H9 (cell line): ENCODE data around the gene USP17L28. TPM values are rescaled to one million over a fixed set of nuclear protein-coding genes. Genes with fewer than 3 reads are reported as not detected.
"Not testable (repeated sequence)": the region's sequence is repeated elsewhere in the genome, so short reads cannot be mapped to it uniquely, and the experiment has no call there.

Experiments
- DNase-seq: peaks from one replicate; pipeline ENCODE4 v3.0.0-alpha.2; 2017
- H2AFZ ChIP-seq: one replicate; pipeline ENCODE4 v1.6.1; 2013; ENCODE audit warnings: mild to moderate bottlenecking, low read length, control low read depth, moderate library complexity
- H2AK5ac ChIP-seq: 2 replicates; pipeline ENCODE4 v1.6.1; 2013; ENCODE audit warnings: low read length, control low read depth, mixed read lengths; ENCODE audit not compliant: insufficient read length
- H2BK120ac ChIP-seq: one replicate; pipeline ENCODE4 v1.6.1; 2013; ENCODE audit warnings: low read depth, mild to moderate bottlenecking, low read length, control low read depth, inconsistent platforms; ENCODE audit not compliant: poor library complexity, severe bottlenecking
- H2BK12ac ChIP-seq: 2 replicates; pipeline ENCODE4 v1.6.1; 2013; ENCODE audit warnings: low read length, control low read depth, mixed read lengths, low read depth; ENCODE audit not compliant: insufficient read length
- H2BK15ac ChIP-seq: 2 replicates; pipeline ENCODE4 v1.6.1; 2013; ENCODE audit warnings: low read depth, low read length, control low read depth
- H2BK20ac ChIP-seq: one replicate; pipeline ENCODE4 v1.6.1; 2013; ENCODE audit warnings: low read depth, mild to moderate bottlenecking, low read length, control low read depth, inconsistent platforms; ENCODE audit not compliant: poor library complexity, severe bottlenecking
- H2BK5ac ChIP-seq: 2 replicates; pipeline ENCODE4 v1.6.1; 2013; ENCODE audit warnings: low read length, control low read depth, mixed read lengths; ENCODE audit not compliant: insufficient read length
- H3K14ac ChIP-seq: 2 replicates; pipeline ENCODE4 v1.6.1; 2013; ENCODE audit warnings: low read length, control low read depth; ENCODE audit not compliant: insufficient read depth
- H3K18ac ChIP-seq: 2 replicates; pipeline ENCODE4 v1.6.1; 2013; ENCODE audit warnings: low read depth, mild to moderate bottlenecking, mixed read lengths, low read length, control low read depth; ENCODE audit not compliant: insufficient read length
- H3K23ac ChIP-seq: 2 replicates; pipeline ENCODE4 v1.6.1; 2013; ENCODE audit warnings: low read length, control low read depth, mixed read lengths, low read depth; ENCODE audit not compliant: insufficient read length
- H3K23me2 ChIP-seq: 2 replicates; pipeline ENCODE4 v1.6.1; 2013; ENCODE audit warnings: low read depth, mild to moderate bottlenecking, mixed read lengths, low read length, control low read depth; ENCODE audit not compliant: insufficient read length, poor library complexity, severe bottlenecking
- H3K27ac ChIP-seq: 2 replicates; pipeline ENCODE4 v1.5.1; 2013; ENCODE audit warnings: low read length, control low read depth, mixed read lengths, low read depth; ENCODE audit not compliant: insufficient read length
- H3K27me3 ChIP-seq: 2 replicates; pipeline ENCODE4 v1.6.1; 2013; ENCODE audit warnings: low read length, control low read depth, inconsistent platforms; ENCODE audit not compliant: insufficient read depth
- H3K4ac ChIP-seq: 2 replicates; pipeline ENCODE4 v1.6.1; 2013; ENCODE audit warnings: low read depth, mild to moderate bottlenecking, control low read depth, inconsistent platforms, low read length, moderate library complexity
- H3K4me1 ChIP-seq: 2 replicates; pipeline ENCODE4 v1.6.1; 2013; ENCODE audit warnings: low read length, control low read depth, inconsistent platforms; ENCODE audit not compliant: insufficient read depth
- H3K4me2 ChIP-seq: 2 replicates; pipeline ENCODE4 v1.6.1; 2013; ENCODE audit warnings: low read length, control low read depth, mixed read lengths; ENCODE audit not compliant: insufficient read length, insufficient read depth
- H3K56ac ChIP-seq: 2 replicates; pipeline ENCODE4 v1.6.1; 2013; ENCODE audit warnings: low read depth, mild to moderate bottlenecking, mixed read lengths, low read length, control low read depth; ENCODE audit not compliant: insufficient read length
- H3K79me1 ChIP-seq: 2 replicates; pipeline ENCODE4 v1.6.1; 2013; ENCODE audit warnings: low read depth, mild to moderate bottlenecking, moderate library complexity, low read length, control low read depth, inconsistent platforms; ENCODE audit not compliant: insufficient read depth, poor library complexity, severe bottlenecking
- H3K79me2 ChIP-seq: 2 replicates; pipeline ENCODE4 v1.6.1; 2013; ENCODE audit warnings: low read length, control low read depth, inconsistent platforms; ENCODE audit not compliant: insufficient read depth
- H3K9ac ChIP-seq: 2 replicates; pipeline ENCODE4 v1.6.1; 2013; ENCODE audit warnings: low read length, control low read depth, mixed read lengths; ENCODE audit not compliant: insufficient read length; ENCODE audit errors: extremely low read depth
- H3K9me3 ChIP-seq: one replicate; pipeline ENCODE4 v1.6.1; 2013; ENCODE audit warnings: low read depth, low read length, inconsistent platforms; ENCODE audit not compliant: control insufficient read depth
- H3T11ph ChIP-seq: one replicate; pipeline ENCODE4 v1.6.1; 2013; ENCODE audit warnings: mild to moderate bottlenecking, low read length, control low read depth, inconsistent platforms
- H4K20me1 ChIP-seq: one replicate; pipeline ENCODE4 v1.6.1; 2013; ENCODE audit not compliant: control insufficient read depth, insufficient read length, insufficient read depth
- H4K5ac ChIP-seq: 2 replicates; pipeline ENCODE4 v1.6.1; 2013; ENCODE audit warnings: low read depth, mild to moderate bottlenecking, mixed read lengths, low read length, control low read depth; ENCODE audit not compliant: insufficient read length
- H4K8ac ChIP-seq: replicated peaks from 2 replicates; pipeline ENCODE4 v1.6.1; 2013; ENCODE audit warnings: low read length, control low read depth, mixed read lengths, low read depth; ENCODE audit not compliant: insufficient read length
- H4K91ac ChIP-seq: 2 replicates; pipeline ENCODE4 v1.6.1; 2013; ENCODE audit warnings: low read depth, mild to moderate bottlenecking, moderate library complexity, mixed read lengths, low read length, control low read depth; ENCODE audit not compliant: insufficient read length
- H3K27ac Mint-ChIP-seq, 3 experiments: 2 replicates in 2 of 3; 3 replicates in 1 of 3; pipeline ENCODE4 v1.8.0; 2020 to 2021; ENCODE audit warnings: mixed read lengths in 3 of 3, mild to moderate bottlenecking in 1 of 3, moderate library complexity in 1 of 3
- H3K27me3 Mint-ChIP-seq: 2 replicates; pipeline ENCODE4 v1.8.0; 2021; ENCODE audit warnings: low read depth, mild to moderate bottlenecking, moderate library complexity, mixed read lengths
- H3K36me3 Mint-ChIP-seq, 3 experiments: 2 replicates in 2 of 3; 3 replicates in 1 of 3; pipeline ENCODE4 v1.8.0; 2020 to 2021; ENCODE audit warnings: low read depth in 3 of 3, mixed read lengths in 3 of 3; ENCODE audit not compliant: insufficient read depth in 1 of 3
- H3K4me1 Mint-ChIP-seq, 2 experiments: 2 replicates each; pipeline ENCODE4 v1.8.0; 2020; ENCODE audit warnings: mixed read lengths in 2 of 2
- H3K4me3 Mint-ChIP-seq, 2 experiments: 2 replicates in 1 of 2; 3 replicates in 1 of 2; pipeline ENCODE4 v1.8.0; 2020 to 2021; ENCODE audit warnings: mild to moderate bottlenecking in 2 of 2, mixed read lengths in 2 of 2, moderate library complexity in 1 of 2
- H3K9me3 Mint-ChIP-seq, 2 experiments: 2 replicates in 1 of 2; 3 replicates in 1 of 2; pipeline ENCODE4 v1.8.0; 2020; ENCODE audit warnings: mild to moderate bottlenecking in 2 of 2, mixed read lengths in 2 of 2, moderate library complexity in 1 of 2
- WGBS: extraction: QIAGEN DNeasy Blood & Tissue Kit; methylation state at CpG from one replicate; pipeline ENCODE4 v1.1.7; 2013; ENCODE audit warnings: missing lambda C conversion rate, low lambda C conversion rate, mixed read lengths; ENCODE audit not compliant: insufficient read length; ENCODE audit errors: extremely low coverage; 5-methylcytosine and 5-hydroxymethylcytosine counted together
- long read RNA-seq: library from polyadenylated mRNA; unstranded; transcript quantifications from one replicate; pipeline ENCODE4 v2.0.0, GENCODE V29; 2020
- total RNA-seq: library from RNA; stranded (reverse); gene quantifications from 2 replicates; pipeline ENCODE4 v1.2.1, GENCODE V29; 2021

The USP17L28 gene
- total RNA-seq = not detected in 2 replicates
- long read RNA-seq = 0 reads

- not testable (repeated sequence) for H3K36me3 Mint-ChIP-seq, H3K27me3 Mint-ChIP-seq, H2BK5ac ChIP-seq, H3K4me1 ChIP-seq, H4K91ac ChIP-seq, H2AFZ ChIP-seq, H3K27ac Mint-ChIP-seq, DNase-seq, H3K4ac ChIP-seq, H3K79me1 ChIP-seq, H2BK120ac ChIP-seq, H3K14ac ChIP-seq, H3K27me3 ChIP-seq, H3K23ac ChIP-seq, H3T11ph ChIP-seq, H2AK5ac ChIP-seq, H3K9ac ChIP-seq, H4K20me1 ChIP-seq, H3K4me3 Mint-ChIP-seq, H3K4me1 Mint-ChIP-seq, H3K23me2 ChIP-seq, H2BK20ac ChIP-seq, H3K56ac ChIP-seq, H3K18ac ChIP-seq, H3K79me2 ChIP-seq, H4K8ac ChIP-seq, H2BK15ac ChIP-seq, H4K5ac ChIP-seq, H3K9me3 ChIP-seq, H3K27ac ChIP-seq, H3K9me3 Mint-ChIP-seq, H2BK12ac ChIP-seq, H3K4me2 ChIP-seq
- WGBS = no CpG with 5 or more reads among the region's 15 CpGs
These were observed at the start of gene USP17L28 for GRCh38 chr4:9348593-9348992. TSS of gene USP17L28 (plus strand) at chr4:9348893. CDS start at chr4:9348893, 0 bp downstream.

GRCh38 chr4:9324191-9324590 is 24.5 kb upstream of the USP17L28 start:
- H3K4me2 ChIP-seq, H3K79me1 ChIP-seq, H2BK20ac ChIP-seq, H3K27me3 Mint-ChIP-seq, H2BK120ac ChIP-seq, H3K4me1 Mint-ChIP-seq, H3K4ac ChIP-seq, H2BK5ac ChIP-seq, H3K23me2 ChIP-seq, H3K4me1 ChIP-seq, H3K9me3 Mint-ChIP-seq, H3K27ac ChIP-seq, H4K5ac ChIP-seq, H3K18ac ChIP-seq, H3K4me3 Mint-ChIP-seq, H4K91ac ChIP-seq, H2AFZ ChIP-seq, H3K27me3 ChIP-seq, H3K23ac ChIP-seq, H3K9me3 ChIP-seq, H3K36me3 Mint-ChIP-seq, DNase-seq, H2BK12ac ChIP-seq, H3K9ac ChIP-seq, H3K14ac ChIP-seq, H4K8ac ChIP-seq, H4K20me1 ChIP-seq, H3K27ac Mint-ChIP-seq, H3K79me2 ChIP-seq, H2BK15ac ChIP-seq, H3K56ac ChIP-seq, H2AK5ac ChIP-seq, H3T11ph ChIP-seq: not testable (repeated sequence)
- no CpG with 5 or more reads among the region's 13 CpGs for WGBS
